IMR-90 (cell line): ENCODE results near the gene LCN12. TPM values are rescaled to one million over a fixed set of nuclear protein-coding genes. Genes with fewer than 3 reads are reported as not detected.

Source experiments
- ATAC-seq: fragments of 200-7000 bp; cut with Tn5 transposase; 2 replicates; pipeline ENCODE4 v1.9.1; 2020; ENCODE audit warnings: low read depth, mild to moderate bottlenecking, moderate library complexity
- BruUV-seq: library from RNA; stranded (reverse); fragments of 400-500 nt; replicated peaks from 2 replicates; lab custom pipeline; 2021; lab: Mats Ljungman, UMichigan
- CTCF ChIA-PET: fragments of 300-600 bp; formaldehyde crosslinking; extraction: SDS; loops from one replicate; lab custom pipeline; 2021; ENCODE audit warnings: antibody characterized with exemption; lab: Yijun Ruan, JAX
- POLR2A ChIA-PET: fragments of 300-600 bp; sonication (Branson Sonifier 250); formaldehyde crosslinking; loops from one replicate; lab custom pipeline; 2022; ENCODE audit warnings: antibody characterized with exemption; ENCODE audit not compliant: unreplicated experiment; lab: Charles Lee
- DNase-seq: peaks from one replicate; pipeline ENCODE4 v3.0.0; 2013
- H2AFZ ChIP-seq: replicated peaks from 2 replicates; pipeline ENCODE3; 2013; ENCODE audit warnings: low read length, mild to moderate bottlenecking; ENCODE audit not compliant: poor library complexity
- H2AK5ac ChIP-seq: 2 replicates; pipeline ENCODE4 v1.6.1; 2013; ENCODE audit warnings: low read depth, low read length, inconsistent platforms
- H2AK9ac ChIP-seq: replicated peaks from 2 replicates; pipeline ENCODE3; 2013; ENCODE audit warnings: mild to moderate bottlenecking, low read depth, low read length, moderate library complexity; ENCODE audit not compliant: poor library complexity
- H2BK120ac ChIP-seq: 2 replicates; pipeline ENCODE4 v1.6.1; 2013; ENCODE audit warnings: low read depth, low read length, inconsistent platforms
- H2BK15ac ChIP-seq: 3 replicates; pipeline ENCODE4 v1.6.1; 2013; ENCODE audit warnings: low read depth, low read length, inconsistent platforms
- H2BK20ac ChIP-seq: 2 replicates; pipeline ENCODE4 v1.6.1; 2013; ENCODE audit warnings: low read depth, mild to moderate bottlenecking, inconsistent platforms, low read length, moderate library complexity
- H2BK5ac ChIP-seq: 2 replicates; pipeline ENCODE4 v1.6.1; 2013; ENCODE audit warnings: mild to moderate bottlenecking, low read depth, low read length, inconsistent platforms; ENCODE audit not compliant: poor library complexity, severe bottlenecking
- H3K14ac ChIP-seq: replicated peaks from 2 replicates; pipeline ENCODE4 v1.6.1; 2013; ENCODE audit warnings: low read depth, low read length, inconsistent platforms
- H3K18ac ChIP-seq: 2 replicates; pipeline ENCODE4 v1.6.1; 2013; ENCODE audit warnings: low read depth, low read length, control low read depth
- H3K23ac ChIP-seq: 2 replicates; pipeline ENCODE4 v1.6.1; 2013; ENCODE audit warnings: low read depth, low read length, inconsistent platforms
- H3K27ac ChIP-seq: 2 replicates; pipeline ENCODE4 v1.5.1; 2013; ENCODE audit warnings: mild to moderate bottlenecking, control low read depth, low read length; ENCODE audit not compliant: insufficient read depth
- H3K27me3 ChIP-seq: 2 replicates; pipeline ENCODE4 v1.6.1; 2013; ENCODE audit warnings: low read length; ENCODE audit not compliant: control insufficient read depth, insufficient read depth
- H3K36me3 ChIP-seq: 2 replicates; pipeline ENCODE4 v1.6.1; 2013; ENCODE audit warnings: low read length, mixed read lengths; ENCODE audit not compliant: control insufficient read depth, insufficient read depth
- H3K4ac ChIP-seq: 2 replicates; pipeline ENCODE4 v1.6.1; 2013; ENCODE audit warnings: low read depth, low read length, inconsistent platforms
- H3K4me1 ChIP-seq: 2 replicates; pipeline ENCODE4 v1.6.1; 2013; ENCODE audit warnings: low read length, mixed read lengths; ENCODE audit not compliant: control insufficient read depth, insufficient read depth
- H3K4me2 ChIP-seq: 2 replicates; pipeline ENCODE4 v1.6.1; 2013; ENCODE audit warnings: low read depth, mild to moderate bottlenecking, control low read depth, low read length, moderate library complexity
- H3K4me3 ChIP-seq: 2 replicates; pipeline ENCODE4 v1.5.1; 2013; ENCODE audit warnings: low read depth, mild to moderate bottlenecking, control low read depth, low read length, moderate library complexity; ENCODE audit not compliant: insufficient read depth
- H3K56ac ChIP-seq: 2 replicates; pipeline ENCODE4 v1.6.1; 2013; ENCODE audit warnings: low read length, inconsistent platforms; ENCODE audit not compliant: insufficient read depth; ENCODE audit errors: extremely low read depth
- H3K79me1 ChIP-seq, 2 experiments: 2 replicates each; pipeline ENCODE4 v1.6.1; 2013; ENCODE audit warnings: low read length in 2 of 2, inconsistent platforms in 1 of 2, low read depth in 1 of 2
- H3K9ac ChIP-seq: 2 replicates; pipeline ENCODE4 v1.6.1; 2013; ENCODE audit warnings: low read depth, low read length, control low read depth
- H3K9me1 ChIP-seq: 2 replicates; pipeline ENCODE4 v1.6.1; 2013; ENCODE audit warnings: low read length, inconsistent platforms; ENCODE audit not compliant: insufficient read depth
- H3K9me3 ChIP-seq: 2 replicates; pipeline ENCODE4 v1.6.1; 2013; ENCODE audit warnings: low read length; ENCODE audit not compliant: control insufficient read depth, insufficient read depth
- H4K20me1 ChIP-seq: 2 replicates; pipeline ENCODE4 v1.6.1; 2013; ENCODE audit warnings: low read length, inconsistent platforms; ENCODE audit not compliant: insufficient read depth
- H4K5ac ChIP-seq: 2 replicates; pipeline ENCODE4 v1.6.1; 2013; ENCODE audit warnings: mild to moderate bottlenecking, low read depth, low read length, control low read depth
- H4K8ac ChIP-seq, 2 experiments: 2 replicates each; pipeline ENCODE4 v1.6.1; 2013; ENCODE audit warnings: low read depth in 2 of 2, low read length in 2 of 2, control low read depth in 1 of 2, inconsistent platforms in 1 of 2
- H4K91ac ChIP-seq: 2 replicates; pipeline ENCODE4 v1.6.1; 2013; ENCODE audit warnings: low read depth, low read length, inconsistent platforms; ENCODE audit not compliant: insufficient read depth
- BHLHE40 ChIP-seq: fragments of 150-350 bp; IDR thresholded peaks from 2 replicates; pipeline ENCODE4 v1.6.1; 2016; ENCODE audit warnings: mild to moderate bottlenecking, low read depth, low read length
- CEBPB ChIP-seq: IDR thresholded peaks from 2 replicates; pipeline ENCODE4 v1.6.1; 2012; ENCODE audit warnings: low read depth, low read length, improper control_type of control experiment
- CHD1 ChIP-seq: IDR thresholded peaks from 2 replicates; pipeline ENCODE4 v1.6.1; 2012; ENCODE audit warnings: low read depth, low read length, improper control_type of control experiment
- ELK1 ChIP-seq: fragments of 150-350 bp; IDR thresholded peaks from 2 replicates; pipeline ENCODE4 v1.6.1; 2016; ENCODE audit warnings: low read depth, mild to moderate bottlenecking, low read length, moderate library complexity, borderline replicate concordance
- FOS ChIP-seq: fragments of 150-350 bp; IDR thresholded peaks from 2 replicates; pipeline ENCODE4 v1.6.1; 2016; ENCODE audit warnings: low read depth, low read length
- MAFK ChIP-seq: IDR thresholded peaks from 2 replicates; pipeline ENCODE4 v1.6.1; 2012; ENCODE audit warnings: low read depth, low read length, improper control_type of control experiment
- MXI1 ChIP-seq: IDR thresholded peaks from 2 replicates; pipeline ENCODE4 v1.6.1; 2012; ENCODE audit warnings: low read depth, mild to moderate bottlenecking, low read length, moderate library complexity, borderline replicate concordance
- NFE2L2 ChIP-seq: fragments of 150-350 bp; IDR thresholded peaks from 2 replicates; pipeline ENCODE4 v1.6.1; 2016; ENCODE audit warnings: low read depth, mild to moderate bottlenecking, low read length
- POLR2A ChIP-seq: IDR thresholded peaks from 2 replicates; pipeline ENCODE4 v1.6.1; 2012; ENCODE audit warnings: mild to moderate bottlenecking, low read depth, low read length
- SMC3 ChIP-seq: fragments of 150-350 bp; IDR thresholded peaks from 2 replicates; pipeline ENCODE4 v1.6.1; 2016; ENCODE audit warnings: low read depth, mild to moderate bottlenecking, antibody characterized with exemption, low read length, moderate library complexity
- USF2 ChIP-seq: fragments of 150-350 bp; IDR thresholded peaks from 2 replicates; pipeline ENCODE4 v1.6.1; 2017; ENCODE audit warnings: mild to moderate bottlenecking, antibody characterized with exemption, low read length, low read depth
- WGBS, 2 experiments: methylation state at CpG; one replicate each; pipeline versions ENCODE4 v1.1.5 to v1.1.7; 2013; ENCODE audit warnings: missing lambda C conversion rate in 2 of 2; ENCODE audit not compliant: insufficient read length in 1 of 2; ENCODE audit errors: extremely low coverage in 2 of 2; 5-methylcytosine and 5-hydroxymethylcytosine counted together
- dilution Hi-C: fragments of 300-500 bp; cut with HindIII; formaldehyde crosslinking; loops from one replicate; pipeline ENCODE4 v1.14.3; 2018; ENCODE audit warnings: low sequenced_read_pairs; ENCODE audit not compliant: unreplicated experiment
- in situ Hi-C: fragments of 300-500 bp; cut with MboI; formaldehyde crosslinking; loops from 3 replicates; pipeline ENCODE4 v1.14.3; 2019; ENCODE audit warnings: low sequenced_read_pairs, inconsistent platforms, mixed read lengths
- intact Hi-C: fragments of 100-400 bp; cut with micrococcal nuclease; formaldehyde crosslinking; loops from 2 replicates; pipeline ENCODE4 v1.10.0; 2022
- polyA plus RNA-seq, 3 experiments: library from polyadenylated mRNA; depleted of rRNA; stranded (reverse); fragments of >200 nt; gene quantifications; 2 replicates each; pipeline ENCODE4 v1.2.3, GENCODE V29; 2012; ENCODE audit warnings: low replicate concordance in 1 of 3
- total RNA-seq: library from RNA; depleted of rRNA; stranded (reverse); fragments of >200 nt; gene quantifications from 2 replicates; pipeline ENCODE4 v1.2.3, GENCODE V29; 2012

LCN12 gene
- total and polyA plus RNA-seq, 2 of the 4 experiments (the other 2 are of a cell fraction) = 0.12 TPM; not detected in 1

GRCh38 chr9:136923881-136924280 is 28.2 kb upstream of the LCN12 start:
- Histone ChIP-seq H4K8ac (no peak overlapping the region), H3K9me1 (no peaks in the 10 kb centered on the region), H2BK15ac (no peak overlapping the region), H2BK20ac (no peak overlapping the region), H3K9me3 (no peaks in the 10 kb centered on the region), H3K4me3 (no peak overlapping the region), H2AFZ (no peak overlapping the region), H3K27me3 (no peaks in the 10 kb centered on the region), H2AK9ac (peak overlapping the region; percentile 42), H3K4ac (no peak overlapping the region), H2BK5ac (no peak overlapping the region), H3K18ac (no peak overlapping the region), H3K56ac (no peak overlapping the region), H3K14ac (no peak overlapping the region), H4K91ac (no peak overlapping the region), H3K79me1 (no peaks in the 10 kb centered on the region), H3K27ac (no peak overlapping the region), H2BK120ac (no peak overlapping the region), H3K9ac (no peak overlapping the region), H4K5ac (no peak overlapping the region), H3K4me2 (no peak overlapping the region), H4K20me1 (no peaks in the 10 kb centered on the region), H3K4me1 (no peaks in the 10 kb centered on the region), H3K36me3 (peaks cover 28% of the 10 kb centered on the region), H3K23ac (no peak overlapping the region), H2AK5ac (no peak overlapping the region)
- intact Hi-C loops (no loop called here), dilution Hi-C loops (no loop called here), in situ Hi-C loops (no loop called here)
- ChIA-PET CTCF (no interaction called here), POLR2A (interaction anchor here (0.5 kb wide), 1 partner anchor 55 kb away, joined by 4 read pairs; no protein-coding TSS in a partner anchor)
- 97% methylated on average over 14 of the region's 19 CpGs; no CpG with 5 or more reads in 1 of the 2 experiments for WGBS, 2 experiments
- no peak for ATAC-seq
- no peak for TF ChIP-seq BHLHE40
- TF ChIP-seq USF2 = no peak
- TF ChIP-seq MXI1 = no peak
- TF ChIP-seq CHD1 = no peak
- no peak for TF ChIP-seq SMC3
- no peak for TF ChIP-seq POLR2A
- no peak for TF ChIP-seq ELK1
- no peak for TF ChIP-seq NFE2L2
- no peak for TF ChIP-seq MAFK
- TF ChIP-seq CEBPB = no peak
- TF ChIP-seq FOS = no peak
- BruUV-seq = no TSS peak
- no peak for DNase-seq
